ENCODE measurements around the gene NIPBL. TPM values are rescaled to one million over a fixed set of nuclear protein-coding genes. Genes with fewer than 3 reads are reported as not detected.
"Not testable (repeated sequence)": the region's sequence is repeated elsewhere in the genome, so short reads cannot be mapped to it uniquely, and the experiment has no call there.

The NIPBL gene
- total and polyA plus RNA-seq, 7 experiments from 2014 or later: 28.2 to 123 (median 110) TPM

GRCh38 chr5:36896476-36896875 is 19.9 kb downstream of the NIPBL start:
- Histone ChIP-seq H3K27ac (ENCODE audit: low read depth, low read length) (no peak overlapping the region), H3K4me1 (ENCODE audit: control insufficient read depth in 2 of 2, insufficient read depth in 2 of 2, low read length in 2 of 2) (peaks cover 5 to 12% of the 10 kb centered on the region in 2 donors), H3K4me3 (ENCODE audit: low read length) (no peak overlapping the region), H3K36me3 (ENCODE audit: control insufficient read depth in 2 of 3, insufficient read depth in 3 of 3, low read length in 3 of 3) (no peaks in the 10 kb centered on the region), H3K9me3 (ENCODE audit: control insufficient read depth in 2 of 3, low read length in 3 of 3) (no peaks in the 10 kb centered on the region), H3K27me3 (ENCODE audit: control insufficient read depth in 2 of 2, insufficient read depth in 2 of 2, low read length in 2 of 2) (no peaks in the 10 kb centered on the region)
- H3K9me3 Mint-ChIP-seq: peaks cover 0 to 13% (median 3%) of the 10 kb centered on the region in 11 donors
- intact Hi-C loops (cut with micrococcal nuclease): no loop called here
- DNase-seq (no peak), ATAC-seq (no peak)
- peaks cover 4 to 39% (median 17%) of the 10 kb centered on the region in 5 donors for H3K36me3 Mint-ChIP-seq
- CTCF ChIA-PET: no interaction called here
- peak overlapping the region in 4 of 10 donors; percentile 7 to 50 (median 22) for H3K4me3 Mint-ChIP-seq
- POLR2A ChIA-PET: no interaction called here
- peaks cover 33 to 87% (median 76%) of the 10 kb centered on the region in 7 donors for H3K4me1 Mint-ChIP-seq
- H3K27ac Mint-ChIP-seq: peak overlapping the region in 1 of 9 donors; percentile 8
- H3K27me3 Mint-ChIP-seq: no peaks in the 10 kb centered on the region

- H3K4me3 Mint-ChIP-seq: peak overlapping the region in 7 of 10 donors; percentile 7 to 64 (median 30)
- Histone ChIP-seq H3K27me3 (ENCODE audit: control insufficient read depth in 2 of 2, insufficient read depth in 2 of 2, low read length in 2 of 2) (no peaks in the 10 kb centered on the region), H3K27ac (ENCODE audit: low read depth, low read length) (no peak overlapping the region), H3K9me3 (ENCODE audit: control insufficient read depth in 2 of 3, low read length in 3 of 3) (no peaks in the 10 kb centered on the region), H3K36me3 (ENCODE audit: control insufficient read depth in 2 of 3, insufficient read depth in 3 of 3, low read length in 3 of 3) (no peaks in the 10 kb centered on the region), H3K4me3 (ENCODE audit: low read length) (no peak overlapping the region), H3K4me1 (ENCODE audit: control insufficient read depth in 2 of 2, insufficient read depth in 2 of 2, low read length in 2 of 2) (peaks cover 8 to 12% of the 10 kb centered on the region in 2 donors)
- DNase-seq (no peak), ATAC-seq (no peak)
- ChIA-PET POLR2A (no interaction called here), CTCF (interaction anchor here (0.7 kb wide), 1 partner anchor 20 kb away, joined by 4 read pairs; no protein-coding TSS in a partner anchor)
- peaks cover 0 to 39% (median 11%) of the 10 kb centered on the region in 5 donors for H3K36me3 Mint-ChIP-seq
- intact Hi-C loops (cut with micrococcal nuclease): no loop called here
- H3K27ac Mint-ChIP-seq: peak overlapping the region in 1 of 9 donors; percentile 2
- peaks cover 37 to 90% (median 81%) of the 10 kb centered on the region in 7 donors for H3K4me1 Mint-ChIP-seq
- no peaks in the 10 kb centered on the region for H3K27me3 Mint-ChIP-seq
- peaks cover 0 to 18% (median 5%) of the 10 kb centered on the region in 11 donors for H3K9me3 Mint-ChIP-seq
Measured at GRCh38 chr5:36897616-36898015, 21.0 kb downstream of the NIPBL start.

GRCh38 chr5:36899860-36900259 is 23.3 kb downstream of the NIPBL start:
- peak overlapping the region in 4 of 10 donors; percentile 15 to 54 (median 36) for H3K4me3 Mint-ChIP-seq
- DNase-seq (no peak), ATAC-seq (no peak)
- ChIA-PET CTCF (no interaction called here), POLR2A (no interaction called here)
- no peak overlapping the region for H3K27ac ChIP-seq (ENCODE audit: low read depth, low read length)
- H3K4me1 ChIP-seq (ENCODE audit: control insufficient read depth in 2 of 2, insufficient read depth in 2 of 2, low read length in 2 of 2): peaks cover 8 to 12% of the 10 kb centered on the region in 2 donors
- peaks cover 0 to 42% (median 14%) of the 10 kb centered on the region in 5 donors for H3K36me3 Mint-ChIP-seq
- H3K9me3 ChIP-seq (ENCODE audit: control insufficient read depth in 2 of 3, low read length in 3 of 3): no peaks in the 10 kb centered on the region
- no peaks in the 10 kb centered on the region for H3K27me3 Mint-ChIP-seq
- H3K27ac Mint-ChIP-seq: peak overlapping the region in 2 of 9 donors; percentile 28 to 44
- no peak overlapping the region for H3K4me3 ChIP-seq (ENCODE audit: low read length)
- peaks cover 0 to 22% (median 6%) of the 10 kb centered on the region in 11 donors for H3K9me3 Mint-ChIP-seq
- no peaks in the 10 kb centered on the region for H3K27me3 ChIP-seq (ENCODE audit: control insufficient read depth in 2 of 2, insufficient read depth in 2 of 2, low read length in 2 of 2)
- H3K4me1 Mint-ChIP-seq: peaks cover 42 to 92% (median 83%) of the 10 kb centered on the region in 7 donors
- intact Hi-C loops (cut with micrococcal nuclease): no loop called here
- H3K36me3 ChIP-seq (ENCODE audit: control insufficient read depth in 2 of 3, insufficient read depth in 3 of 3, low read length in 3 of 3): no peaks in the 10 kb centered on the region

- H3K4me3 ChIP-seq (ENCODE audit: low read length): no peak overlapping the region
- Mint-ChIP-seq H3K36me3 (peaks cover 0 to 40% (median 14%) of the 10 kb centered on the region in 5 donors), H3K27me3 (no peaks in the 10 kb centered on the region), H3K27ac (peak overlapping the region in 1 of 9 donors; percentile 44), H3K4me3 (peak overlapping the region in 1 of 10 donors; percentile 47), H3K4me1 (peaks cover 42 to 92% (median 83%) of the 10 kb centered on the region in 7 donors), H3K9me3 (peaks cover 0 to 22% (median 6%) of the 10 kb centered on the region in 11 donors)
- ChIA-PET POLR2A (no interaction called here), CTCF (no interaction called here)
- no peaks in the 10 kb centered on the region for H3K27me3 ChIP-seq (ENCODE audit: control insufficient read depth in 2 of 2, insufficient read depth in 2 of 2, low read length in 2 of 2)
- H3K36me3 ChIP-seq (ENCODE audit: control insufficient read depth in 2 of 3, insufficient read depth in 3 of 3, low read length in 3 of 3): no peaks in the 10 kb centered on the region
- no peak for DNase-seq
- peaks cover 7 to 8% of the 10 kb centered on the region in 2 donors for H3K4me1 ChIP-seq (ENCODE audit: control insufficient read depth in 2 of 2, insufficient read depth in 2 of 2, low read length in 2 of 2)
- ATAC-seq: no peak
- intact Hi-C loops (cut with micrococcal nuclease): no loop called here
- H3K9me3 ChIP-seq (ENCODE audit: control insufficient read depth in 2 of 3, low read length in 3 of 3): no peaks in the 10 kb centered on the region
- no peak overlapping the region for H3K27ac ChIP-seq (ENCODE audit: low read depth, low read length)
Measured at GRCh38 chr5:36900283-36900682, 23.7 kb downstream of the NIPBL start.

- intact Hi-C loops (cut with micrococcal nuclease); H3K4me1 ChIP-seq (ENCODE audit: control insufficient read depth in 2 of 2, insufficient read depth in 2 of 2, low read length in 2 of 2): not testable (repeated sequence)
- H3K4me1 Mint-ChIP-seq: peaks cover 35 to 87% (median 79%) of the 10 kb centered on the region in 7 donors
Measured at GRCh38 chr5:36901077-36901476, 24.5 kb downstream of the NIPBL start.

GRCh38 chr5:36901856-36902255 is 25.3 kb downstream of the NIPBL start:
- H3K9me3 Mint-ChIP-seq: peaks cover 0 to 22% (median 6%) of the 10 kb centered on the region in 11 donors

More at GRCh38 chr5:36901077-36901476, 24.5 kb downstream of the NIPBL start:
- Mint-ChIP-seq H3K4me3 (peak overlapping the region in 1 of 10 donors; percentile 8), H3K36me3 (peaks cover 0 to 32% (median 14%) of the 10 kb centered on the region in 5 donors), H3K9me3 (peaks cover 0 to 22% (median 6%) of the 10 kb centered on the region in 11 donors)
- DNase-seq; H3K9me3 ChIP-seq (ENCODE audit: control insufficient read depth in 2 of 3, low read length in 3 of 3); POLR2A ChIA-PET; H3K4me3 ChIP-seq (ENCODE audit: low read length); H3K27ac ChIP-seq (ENCODE audit: low read depth, low read length); ATAC-seq; H3K27me3 Mint-ChIP-seq; H3K27me3 ChIP-seq (ENCODE audit: control insufficient read depth in 2 of 2, insufficient read depth in 2 of 2, low read length in 2 of 2); H3K36me3 ChIP-seq (ENCODE audit: control insufficient read depth in 2 of 3, insufficient read depth in 3 of 3, low read length in 3 of 3); H3K27ac Mint-ChIP-seq: not testable (repeated sequence)
- CTCF ChIA-PET: interaction anchor here (0.6 kb wide), 1 partner anchor 1774 kb away, joined by 3 read pairs; no protein-coding TSS in a partner anchor

More at GRCh38 chr5:36901856-36902255, 25.3 kb downstream of the NIPBL start:
- peak overlapping the region in 2 of 9 donors; percentile 5 to 57 for H3K27ac Mint-ChIP-seq
- DNase-seq (no peak), ATAC-seq (no peak)
- Histone ChIP-seq H3K27ac (ENCODE audit: low read depth, low read length) (no peak overlapping the region), H3K4me1 (ENCODE audit: control insufficient read depth in 2 of 2, insufficient read depth in 2 of 2, low read length in 2 of 2) (peaks cover 8 to 10% of the 10 kb centered on the region in 2 donors), H3K9me3 (ENCODE audit: control insufficient read depth in 2 of 3, low read length in 3 of 3) (no peaks in the 10 kb centered on the region), H3K27me3 (ENCODE audit: control insufficient read depth in 2 of 2, insufficient read depth in 2 of 2, low read length in 2 of 2) (no peaks in the 10 kb centered on the region), H3K36me3 (ENCODE audit: control insufficient read depth in 2 of 3, insufficient read depth in 3 of 3, low read length in 3 of 3) (no peaks in the 10 kb centered on the region), H3K4me3 (ENCODE audit: low read length) (no peak overlapping the region)
- peaks cover 34 to 89% (median 79%) of the 10 kb centered on the region in 7 donors for H3K4me1 Mint-ChIP-seq
- POLR2A ChIA-PET: no interaction called here
- peak overlapping the region in 6 of 10 donors; percentile 9 to 46 (median 24) for H3K4me3 Mint-ChIP-seq
- no peaks in the 10 kb centered on the region for H3K27me3 Mint-ChIP-seq
- intact Hi-C loops (cut with micrococcal nuclease): loop anchor here in 1 of 2 donors (1.0 to 2.0 kb wide), 2 partner anchors 9 to 15 kb away; no protein-coding TSS in a partner anchor
- CTCF ChIA-PET: interaction anchor here (0.6 kb wide), 1 partner anchor 1775 kb away, joined by 3 read pairs; no protein-coding TSS in a partner anchor
- H3K36me3 Mint-ChIP-seq: peaks cover 0 to 28% (median 15%) of the 10 kb centered on the region in 5 donors

Measured in naive thymus-derived CD4-positive, alpha-beta T cell (primary cell).